Ramos (cell line): ENCODE results near the gene DOP1A.

Experiments
- in situ Hi-C: fragments of 300-500 bp; cut with MboI; formaldehyde crosslinking; loops from one replicate; pipeline ENCODE4 v1.14.3; 2022; ENCODE audit warnings: low sequenced_read_pairs; ENCODE audit not compliant: unreplicated experiment

The DOP1A gene

GRCh38 chr6:83069633-83070032 lies 2.2 kb downstream of the DOP1A start:
- in situ Hi-C loops, result loop anchor here (10.0 kb wide), 2 partner anchors 125 to 455 kb away; partner anchors contain the start of genes PGM3 and RWDD2A

GRCh38 chr6:83071023-83071422 lies 3.6 kb downstream of the DOP1A start:
- in situ Hi-C loops, result no loop called here

GRCh38 chr6:83071707-83072106 lies 4.2 kb downstream of the DOP1A start:
- in situ Hi-C loops, result no loop called here

- in situ Hi-C loops, result no loop called here
Observed at GRCh38 chr6:83072726-83073125, 5.3 kb downstream of the DOP1A start.

GRCh38 chr6:83073615-83074014 lies 6.1 kb downstream of the DOP1A start:
- in situ Hi-C loops, result no loop called here

- in situ Hi-C loops, result no loop called here
Observed at GRCh38 chr6:83083476-83083875, 16.0 kb downstream of the DOP1A start.

- in situ Hi-C loops, result no loop called here
Observed at GRCh38 chr6:83086751-83087150, 19.3 kb downstream of the DOP1A start.

- in situ Hi-C loops, result no loop called here
Observed at GRCh38 chr6:83092756-83093399, 25.4 kb downstream of the DOP1A start.

GRCh38 chr6:83096791-83097190 lies 29.3 kb downstream of the DOP1A start:
- in situ Hi-C loops, result no loop called here

GRCh38 chr6:83097204-83097603 lies 29.7 kb downstream of the DOP1A start:
- in situ Hi-C loops, result no loop called here

- in situ Hi-C loops, result no loop called here
Observed at GRCh38 chr6:83097675-83098074, 30.2 kb downstream of the DOP1A start.

GRCh38 chr6:83098589-83098988 lies 31.1 kb downstream of the DOP1A start:
- in situ Hi-C loops, result no loop called here

- in situ Hi-C loops, result no loop called here
Observed at GRCh38 chr6:83108378-83108777, 40.9 kb downstream of the DOP1A start.

GRCh38 chr6:83113258-83113657 lies 45.8 kb downstream of the DOP1A start:
- in situ Hi-C loops, result no loop called here

GRCh38 chr6:83114164-83114563 lies 46.7 kb downstream of the DOP1A start:
- in situ Hi-C loops, result no loop called here

GRCh38 chr6:83117802-83118201 lies 50.3 kb downstream of the DOP1A start:
- in situ Hi-C loops, result no loop called here

GRCh38 chr6:83119742-83120300 lies 52.4 kb downstream of the DOP1A start:
- in situ Hi-C loops, result no loop called here

GRCh38 chr6:83124553-83124952 lies 57.1 kb downstream of the DOP1A start:
- in situ Hi-C loops, result no loop called here

- in situ Hi-C loops, result no loop called here
Observed at GRCh38 chr6:83125425-83125824, 58.0 kb downstream of the DOP1A start.

GRCh38 chr6:83126223-83126622 lies 58.8 kb downstream of the DOP1A start:
- in situ Hi-C loops, result no loop called here

- in situ Hi-C loops, result no loop called here
Observed at GRCh38 chr6:83126807-83127206, 59.3 kb downstream of the DOP1A start.

- in situ Hi-C loops, result no loop called here
Observed at GRCh38 chr6:83127258-83127657, 59.8 kb downstream of the DOP1A start.
